ENCODE results near the gene TINAGL1. TPM values are rescaled to one million over a fixed set of nuclear protein-coding genes. Genes with fewer than 3 reads are reported as not detected.

Gene TINAGL1
- total RNA-seq, 2 donors from 2014 or later: 211 to 264 TPM

DNA sequence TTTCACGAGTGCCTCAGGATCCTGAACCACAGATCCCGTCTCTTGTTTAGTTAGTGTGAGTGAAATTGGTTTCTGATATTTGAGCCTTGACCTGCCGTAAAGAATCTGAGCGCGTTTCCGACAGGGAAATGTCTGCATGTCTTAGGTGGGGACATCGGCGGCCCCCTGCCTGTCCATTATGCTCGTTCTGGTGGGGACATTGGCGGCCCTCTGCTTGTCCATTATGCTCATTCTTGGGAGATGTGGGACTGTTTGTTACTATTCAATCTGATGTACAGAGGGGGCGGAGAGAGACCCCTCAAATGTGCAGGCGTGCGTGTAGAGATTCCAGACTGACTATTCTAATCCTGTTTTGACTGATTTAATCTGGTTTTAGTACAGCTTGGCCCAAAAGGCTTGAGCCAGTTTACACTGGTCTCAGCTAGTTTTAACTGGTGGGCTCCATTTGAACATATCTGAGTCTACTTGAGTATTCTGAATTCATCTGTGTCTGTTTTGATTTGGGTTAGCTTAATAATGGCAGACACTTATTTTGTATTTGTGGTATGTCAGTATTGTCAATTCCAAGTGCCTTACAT is 6.6 kb upstream of the TINAGL1 start:
- H3K27me3 ChIP-seq: no peaks in the 10 kb centered on the region
- H3K36me3 ChIP-seq: no peaks in the 10 kb centered on the region
- peak overlapping the region; percentile 48 to 69 for H3K27ac ChIP-seq
- peaks cover 0 to 41% of the 10 kb centered on the region in 2 donors for H3K4me1 ChIP-seq
- H3K9me3 ChIP-seq: no peaks in the 10 kb centered on the region
- DNase-seq (ENCODE audit: low spot score): no peak
- TF ChIP-seq, protein P1, sequence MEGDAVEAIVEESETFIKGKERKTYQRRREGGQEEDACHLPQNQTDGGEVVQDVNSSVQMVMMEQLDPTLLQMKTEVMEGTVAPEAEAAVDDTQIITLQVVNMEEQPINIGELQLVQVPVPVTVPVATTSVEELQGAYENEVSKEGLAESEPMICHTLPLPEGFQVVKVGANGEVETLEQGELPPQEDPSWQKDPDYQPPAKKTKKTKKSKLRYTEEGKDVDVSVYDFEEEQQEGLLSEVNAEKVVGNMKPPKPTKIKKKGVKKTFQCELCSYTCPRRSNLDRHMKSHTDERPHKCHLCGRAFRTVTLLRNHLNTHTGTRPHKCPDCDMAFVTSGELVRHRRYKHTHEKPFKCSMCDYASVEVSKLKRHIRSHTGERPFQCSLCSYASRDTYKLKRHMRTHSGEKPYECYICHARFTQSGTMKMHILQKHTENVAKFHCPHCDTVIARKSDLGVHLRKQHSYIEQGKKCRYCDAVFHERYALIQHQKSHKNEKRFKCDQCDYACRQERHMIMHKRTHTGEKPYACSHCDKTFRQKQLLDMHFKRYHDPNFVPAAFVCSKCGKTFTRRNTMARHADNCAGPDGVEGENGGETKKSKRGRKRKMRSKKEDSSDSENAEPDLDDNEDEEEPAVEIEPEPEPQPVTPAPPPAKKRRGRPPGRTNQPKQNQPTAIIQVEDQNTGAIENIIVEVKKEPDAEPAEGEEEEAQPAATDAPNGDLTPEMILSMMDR (IDR thresholded peaks at IDR 0.05): no peak
- no peak overlapping the region for H3K4me3 ChIP-seq

DNA sequence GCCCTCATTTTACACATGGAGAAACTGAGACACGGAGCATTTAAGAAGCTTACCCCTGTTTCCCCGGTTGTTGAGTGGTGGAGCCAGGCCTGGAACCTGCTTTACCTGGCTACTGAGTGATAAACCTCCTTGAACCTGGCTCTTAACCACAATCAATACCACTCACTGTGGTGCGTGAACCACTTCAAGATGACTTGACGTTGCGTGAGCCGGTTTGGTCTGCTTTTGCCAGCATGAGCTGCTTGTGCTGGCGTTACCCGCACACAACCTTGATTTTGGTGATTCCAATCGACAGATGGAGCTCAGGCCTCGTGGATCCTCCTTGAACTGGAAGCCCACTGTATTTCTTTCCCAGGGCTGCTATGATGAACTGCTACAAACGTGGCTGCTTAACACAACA is 6.1 kb upstream of the TINAGL1 start:
- TF ChIP-seq, protein P1 (IDR thresholded peaks at IDR 0.05): no peak
- DNase-seq (ENCODE audit: low spot score): peak; percentile 32
- H3K36me3 ChIP-seq: no peaks in the 10 kb centered on the region
- H3K27me3 ChIP-seq: no peaks in the 10 kb centered on the region
- no peak overlapping the region for H3K27ac ChIP-seq
- H3K9me3 ChIP-seq: no peaks in the 10 kb centered on the region
- peaks cover 0 to 46% of the 10 kb centered on the region in 2 donors for H3K4me1 ChIP-seq
- H3K4me3 ChIP-seq: no peak overlapping the region

DNA sequence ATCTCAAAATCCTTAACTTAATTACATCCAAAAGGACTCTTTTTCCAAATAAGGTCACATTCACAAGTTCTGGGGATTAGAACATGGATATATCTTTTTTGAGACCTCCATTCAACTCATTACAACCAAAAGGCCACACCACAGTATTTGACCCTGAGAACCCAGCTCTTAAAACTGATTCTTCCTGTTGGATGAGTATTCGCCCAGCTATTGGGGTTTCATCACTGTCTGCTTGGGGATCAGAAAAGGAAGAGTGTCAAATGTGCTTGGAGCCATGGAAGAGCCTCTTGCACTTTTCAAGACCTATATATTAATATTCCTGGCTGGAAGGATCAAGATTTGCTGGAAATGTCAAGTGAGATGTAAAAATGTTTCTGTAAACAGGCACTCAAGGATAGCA is 5.4 kb upstream of the TINAGL1 start:
- Histone ChIP-seq H3K4me1 (peaks cover 0 to 53% of the 10 kb centered on the region in 2 donors), H3K27me3 (no peaks in the 10 kb centered on the region)

DNA sequence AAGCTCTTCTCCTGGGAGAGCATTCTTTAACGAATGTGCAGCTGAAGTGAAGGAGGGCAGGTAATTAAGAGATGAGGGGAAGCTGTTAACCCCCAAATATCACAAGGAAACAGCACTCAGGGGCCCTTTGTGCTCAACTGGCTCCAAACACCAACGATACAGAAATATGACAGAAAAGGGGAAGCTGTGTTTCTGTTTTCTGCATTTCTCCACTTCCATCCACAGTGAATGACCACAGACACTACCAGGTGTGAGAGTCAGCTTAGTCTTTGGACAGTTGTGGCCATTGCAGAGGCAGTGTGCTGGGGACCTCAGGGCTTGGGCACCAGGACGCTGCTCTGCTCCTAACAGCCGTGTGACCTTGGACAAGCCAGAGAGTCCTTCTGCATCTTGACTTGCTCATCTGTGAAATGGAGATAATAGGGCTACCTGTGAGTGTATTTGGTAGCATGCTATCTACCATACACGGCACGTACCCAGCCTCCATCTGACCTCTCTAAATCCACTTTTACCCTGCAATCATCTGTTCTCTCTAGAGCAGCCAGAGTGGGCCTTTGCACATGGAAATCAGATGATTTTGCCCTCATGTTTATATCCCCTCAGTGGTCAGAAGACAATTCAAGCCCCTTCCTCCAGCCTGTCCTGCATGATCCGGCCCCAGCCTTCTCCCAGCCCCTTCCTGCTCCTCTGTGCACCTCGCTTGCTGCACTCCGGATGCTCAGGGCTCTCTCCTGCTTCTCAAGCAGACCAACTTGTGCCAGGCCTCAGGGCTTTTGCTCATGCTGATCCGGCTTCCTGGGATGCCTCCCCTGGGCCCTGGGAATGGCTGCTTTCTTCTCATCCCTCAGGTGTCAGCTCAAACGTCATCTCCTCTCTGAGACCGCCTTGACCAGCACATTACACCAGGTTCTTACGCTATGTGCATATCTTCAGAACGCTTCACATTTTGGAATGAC is 4.7 kb upstream of the TINAGL1 start:
- no peaks in the 10 kb centered on the region for H3K9me3 ChIP-seq
- peaks cover 0 to 57% of the 10 kb centered on the region in 2 donors for H3K4me1 ChIP-seq
- DNase-seq (ENCODE audit: low spot score): peak; percentile 52
- no peak overlapping the region for H3K27ac ChIP-seq
- TF ChIP-seq, protein P1 (IDR thresholded peaks at IDR 0.05): no peak
- no peak overlapping the region for H3K4me3 ChIP-seq
- H3K36me3 ChIP-seq: no peaks in the 10 kb centered on the region
- H3K27me3 ChIP-seq: no peaks in the 10 kb centered on the region

More for the DNA sequence above, 5.4 kb upstream of the TINAGL1 start:
- Histone ChIP-seq H3K9me3 (no peaks in the 10 kb centered on the region), H3K4me3 (no peak overlapping the region), H3K36me3 (no peaks in the 10 kb centered on the region), H3K27ac (no peak overlapping the region)
- TF ChIP-seq, protein P1 (IDR thresholded peaks at IDR 0.05): no peak
- no peak for DNase-seq (ENCODE audit: low spot score)

DNA sequence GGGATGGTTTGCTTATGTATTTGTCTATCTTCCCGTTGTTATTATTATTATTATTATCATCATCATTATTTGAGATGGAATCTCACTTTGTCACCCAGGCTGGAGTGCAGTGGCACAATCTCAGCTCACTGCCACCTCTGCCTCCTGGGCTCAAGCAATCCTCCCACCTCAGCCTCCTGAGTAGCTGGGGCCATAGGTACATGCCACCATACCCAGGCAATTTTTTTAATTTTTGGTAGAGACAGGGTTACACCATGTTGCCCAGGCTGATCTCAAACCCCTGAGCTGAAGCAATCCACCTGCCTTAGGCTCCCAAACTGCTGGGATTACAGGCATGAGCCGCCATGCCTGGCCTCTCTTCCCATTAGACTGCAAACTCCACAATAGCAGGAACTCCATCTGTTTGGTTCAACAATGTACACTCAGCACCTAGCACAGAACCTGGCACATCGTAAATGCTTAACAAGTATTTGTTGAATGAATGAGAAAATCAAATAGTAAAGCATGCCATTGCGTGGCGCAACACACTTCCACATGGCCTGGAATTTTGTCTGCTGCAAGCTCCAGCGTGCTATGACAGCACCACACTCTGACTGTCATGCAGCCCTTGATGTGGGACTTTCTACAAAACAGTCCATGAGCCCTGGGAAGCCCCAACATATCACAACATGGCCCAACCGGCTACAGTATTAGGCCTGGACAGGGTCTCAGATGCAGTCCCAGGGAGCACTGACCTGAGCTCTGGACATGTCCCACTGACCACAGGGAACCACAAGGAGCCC is 3.8 kb upstream of the TINAGL1 start:
- TF ChIP-seq, protein P1 (IDR thresholded peaks at IDR 0.05): no peak
- DNase-seq (ENCODE audit: low spot score): peak; percentile 54
- H3K4me3 ChIP-seq: no peak overlapping the region
- H3K4me1 ChIP-seq: peaks cover 0 to 57% of the 10 kb centered on the region in 2 donors
- H3K9me3 ChIP-seq: no peaks in the 10 kb centered on the region
- no peaks in the 10 kb centered on the region for H3K36me3 ChIP-seq
- peak overlapping the region; percentile 85 to 96 for H3K27ac ChIP-seq
- H3K27me3 ChIP-seq: no peaks in the 10 kb centered on the region

Data from right atrium auricular region (tissue), 2 donors.